Measurements from ENCODE around the gene CCNA2.

DNA sequence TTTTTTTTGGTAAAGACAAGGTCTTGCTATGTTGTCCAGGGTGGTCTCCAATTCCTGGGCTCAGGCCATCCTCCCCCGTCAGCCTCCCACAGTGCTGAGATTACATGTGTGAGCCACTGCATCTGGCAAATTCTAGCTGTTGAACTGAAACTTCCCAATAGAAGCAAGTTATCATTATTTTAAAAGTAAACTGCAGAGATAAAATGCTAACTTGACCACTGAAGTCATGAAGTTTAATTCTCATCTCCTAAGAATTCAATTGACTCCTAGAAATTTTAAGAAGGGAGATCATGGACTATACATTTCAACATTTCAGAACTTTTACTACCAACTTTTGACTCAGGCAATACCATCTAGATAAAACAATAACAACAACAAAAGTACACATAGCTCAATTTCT, 34.2 kb downstream of the CCNA2 start:
- TF ChIP-seq, protein P1, sequence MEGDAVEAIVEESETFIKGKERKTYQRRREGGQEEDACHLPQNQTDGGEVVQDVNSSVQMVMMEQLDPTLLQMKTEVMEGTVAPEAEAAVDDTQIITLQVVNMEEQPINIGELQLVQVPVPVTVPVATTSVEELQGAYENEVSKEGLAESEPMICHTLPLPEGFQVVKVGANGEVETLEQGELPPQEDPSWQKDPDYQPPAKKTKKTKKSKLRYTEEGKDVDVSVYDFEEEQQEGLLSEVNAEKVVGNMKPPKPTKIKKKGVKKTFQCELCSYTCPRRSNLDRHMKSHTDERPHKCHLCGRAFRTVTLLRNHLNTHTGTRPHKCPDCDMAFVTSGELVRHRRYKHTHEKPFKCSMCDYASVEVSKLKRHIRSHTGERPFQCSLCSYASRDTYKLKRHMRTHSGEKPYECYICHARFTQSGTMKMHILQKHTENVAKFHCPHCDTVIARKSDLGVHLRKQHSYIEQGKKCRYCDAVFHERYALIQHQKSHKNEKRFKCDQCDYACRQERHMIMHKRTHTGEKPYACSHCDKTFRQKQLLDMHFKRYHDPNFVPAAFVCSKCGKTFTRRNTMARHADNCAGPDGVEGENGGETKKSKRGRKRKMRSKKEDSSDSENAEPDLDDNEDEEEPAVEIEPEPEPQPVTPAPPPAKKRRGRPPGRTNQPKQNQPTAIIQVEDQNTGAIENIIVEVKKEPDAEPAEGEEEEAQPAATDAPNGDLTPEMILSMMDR (conservative IDR thresholded peaks at IDR 0.05; ENCODE audit: low read depth, low read length), result no peak
- no peak for TF ChIP-seq EZH2phosphoT487 (IDR thresholded peaks at IDR 0.05; ENCODE audit: borderline replicate concordance, low read length)

All from PC-3 (cell line).